GM23248 (cell line): Measurements from ENCODE around the gene SIK2.

Experiments
- EZH2 ChIP-seq: fragments of 200-600 bp; sonication (generic); IDR thresholded peaks from 2 replicates; pipeline ENCODE4 v1.6.1; 2018; ENCODE audit warnings: antibody characterized with exemption, mild to moderate bottlenecking; ENCODE audit not compliant: insufficient read depth, poor library complexity, severe bottlenecking
- EZH2phosphoT487 ChIP-seq: fragments of 200-600 bp; sonication (generic); IDR thresholded peaks from 2 replicates; pipeline ENCODE4 v1.6.1; 2018; ENCODE audit warnings: antibody characterized with exemption, moderate library complexity, mild to moderate bottlenecking, low read depth; ENCODE audit not compliant: insufficient read depth

- TF ChIP-seq EZH2phosphoT487 (no peak), EZH2 (no peak)
Measured at GRCh38 chr11:111589114-111589513, 13.1 kb upstream of the SIK2 start.
